HG03558 (cell line): Measurements from ENCODE around the gene GDF7.

Source experiments
- ATAC-seq: cut with Tn5 transposase; IDR thresholded peaks from one replicate; pipeline ENCODE4 v1.9.1; 2021; ENCODE audit warnings: moderate number of reproducible peaks; ENCODE audit not compliant: unreplicated experiment; ENCODE audit errors: extremely low read depth

The GDF7 gene

DNA sequence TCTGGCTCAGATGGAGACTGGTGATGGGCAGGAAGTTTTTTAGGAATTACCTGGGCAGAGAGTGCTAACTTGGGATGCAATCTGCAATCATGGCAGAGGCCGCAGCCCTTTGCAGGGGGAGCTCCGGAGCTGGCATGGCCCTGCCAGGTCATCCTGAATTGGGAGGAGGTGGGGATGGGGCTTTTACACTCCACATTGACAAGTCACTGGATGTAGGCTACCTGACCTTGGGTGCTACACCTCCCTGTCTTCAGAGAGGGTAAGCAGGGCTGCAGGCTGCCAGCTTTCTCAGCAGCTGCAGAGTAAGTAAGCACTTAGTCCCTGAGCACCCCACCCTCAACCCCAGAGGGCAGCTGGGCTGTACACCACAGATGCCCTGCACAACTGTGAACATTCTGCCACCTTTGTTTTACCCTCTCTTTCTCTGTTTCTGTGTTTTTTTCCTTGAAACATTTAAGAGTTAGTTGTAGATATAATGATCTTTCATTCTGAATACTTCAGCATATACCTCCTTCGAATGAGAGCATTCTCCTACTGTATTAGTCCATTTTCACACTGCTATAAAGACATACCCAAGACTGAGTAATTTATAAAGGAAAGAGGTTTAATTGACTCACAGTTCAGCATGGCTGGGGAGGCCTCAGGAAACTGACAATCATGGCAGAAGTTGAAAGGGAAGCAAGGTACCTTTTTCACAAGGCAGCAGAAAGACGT lies 9.3 kb upstream of the GDF7 start:
- ATAC-seq, result no peak

GRCh38 chr2:20660506-20661420 lies 6.2 kb upstream of the GDF7 start:
- ATAC-seq, result no peak

- ATAC-seq, result peak; percentile 58
Measured at GRCh38 chr2:20661421-20662307, 5.3 kb upstream of the GDF7 start.

GRCh38 chr2:20662308-20662937 lies 4.5 kb upstream of the GDF7 start:
- ATAC-seq, result no peak

GRCh38 chr2:20663196-20664070 lies 3.5 kb upstream of the GDF7 start:
- ATAC-seq, result no peak

DNA sequence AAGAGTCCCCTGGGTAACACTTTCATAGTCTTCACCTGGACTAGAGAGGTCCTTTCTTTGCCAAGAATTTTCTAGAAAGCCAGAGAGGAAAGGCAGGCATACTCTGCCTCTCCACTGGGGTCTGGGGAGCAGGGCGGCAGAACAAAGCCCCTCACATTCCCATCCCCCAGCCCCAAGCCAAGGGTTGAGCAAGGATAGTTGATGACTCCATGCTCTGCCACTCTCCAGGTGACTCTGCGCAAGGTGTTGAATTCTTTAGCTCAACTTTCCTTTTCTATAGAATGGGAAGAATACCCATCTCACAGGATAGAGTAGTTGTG lies 2.9 kb upstream of the GDF7 start:
- no peak for ATAC-seq

GRCh38 chr2:20664431-20665242 lies 2.3 kb upstream of the GDF7 start:
- ATAC-seq, result no peak

- no peak for ATAC-seq
Measured at GRCh38 chr2:20665243-20666004, 1.5 kb upstream of the GDF7 start.

GRCh38 chr2:20666005-20666303 lies 990 bp upstream of the GDF7 start:
- ATAC-seq, result no peak

- ATAC-seq, result no peak
Measured at GRCh38 chr2:20667151-20667530, 197 bp downstream of the GDF7 start.

- ATAC-seq, result no peak
Measured at GRCh38 chr2:20667531-20668401, 822 bp downstream of the GDF7 start.

DNA sequence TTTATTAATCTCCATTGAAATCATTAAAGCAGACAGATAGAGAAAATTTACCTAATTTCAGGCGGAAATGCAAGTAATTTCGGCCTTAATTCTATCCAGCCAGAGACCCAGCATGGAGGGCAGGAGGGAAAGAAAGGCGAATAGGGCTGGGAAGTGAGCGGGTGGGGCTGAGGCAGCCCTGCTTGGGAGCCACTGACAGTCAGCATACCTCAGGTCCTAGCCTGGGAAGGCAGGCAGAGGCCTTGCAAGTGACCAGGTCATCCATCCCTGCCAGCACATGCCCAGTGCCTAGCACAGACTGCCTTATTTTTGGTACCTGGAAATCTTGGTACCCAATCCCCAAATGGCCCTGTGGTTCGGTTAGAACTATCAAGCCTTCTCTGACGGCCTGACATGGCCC lies 1.5 kb downstream of the GDF7 start:
- ATAC-seq, result no peak

- ATAC-seq, result no peak
Measured at GRCh38 chr2:20668871-20669475, 2.0 kb downstream of the GDF7 start.

DNA sequence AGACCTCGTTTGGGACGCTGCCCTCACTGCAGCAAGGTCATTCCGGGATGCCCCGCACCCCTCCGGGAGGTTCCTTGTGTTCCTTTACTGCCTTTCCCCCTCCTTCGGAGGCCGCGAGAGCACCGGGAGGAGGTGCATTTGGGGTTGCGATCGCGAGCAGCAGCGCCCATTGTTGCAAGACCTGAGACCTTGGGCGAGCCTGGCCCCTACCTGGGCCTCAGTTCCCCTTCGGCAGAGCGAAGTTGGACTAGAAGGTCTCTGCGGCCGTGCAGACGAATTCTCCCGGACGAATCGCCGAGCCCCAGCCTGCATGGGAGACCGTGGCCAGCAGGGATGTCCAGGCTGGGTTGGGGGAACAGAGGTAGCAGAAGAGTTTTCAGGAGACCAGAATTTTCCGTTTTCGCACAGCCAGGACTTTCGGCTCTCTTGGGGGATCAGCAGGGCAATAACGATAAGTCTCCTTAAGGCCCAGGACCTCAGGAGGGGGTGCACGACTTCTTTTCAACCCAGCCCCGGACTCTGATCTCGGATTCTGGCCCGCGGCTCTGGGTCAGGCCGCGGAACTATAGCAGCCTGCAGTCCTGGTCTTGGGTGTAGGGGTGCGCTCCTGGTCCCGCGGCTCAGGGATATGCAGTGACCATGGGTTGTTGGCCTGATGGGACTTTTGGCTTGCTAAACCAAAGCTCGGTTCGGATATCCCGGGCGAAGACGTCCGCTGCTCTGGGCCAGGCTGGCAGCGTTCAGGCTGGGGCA lies 2.8 kb downstream of the GDF7 start:
- ATAC-seq, result no peak

DNA sequence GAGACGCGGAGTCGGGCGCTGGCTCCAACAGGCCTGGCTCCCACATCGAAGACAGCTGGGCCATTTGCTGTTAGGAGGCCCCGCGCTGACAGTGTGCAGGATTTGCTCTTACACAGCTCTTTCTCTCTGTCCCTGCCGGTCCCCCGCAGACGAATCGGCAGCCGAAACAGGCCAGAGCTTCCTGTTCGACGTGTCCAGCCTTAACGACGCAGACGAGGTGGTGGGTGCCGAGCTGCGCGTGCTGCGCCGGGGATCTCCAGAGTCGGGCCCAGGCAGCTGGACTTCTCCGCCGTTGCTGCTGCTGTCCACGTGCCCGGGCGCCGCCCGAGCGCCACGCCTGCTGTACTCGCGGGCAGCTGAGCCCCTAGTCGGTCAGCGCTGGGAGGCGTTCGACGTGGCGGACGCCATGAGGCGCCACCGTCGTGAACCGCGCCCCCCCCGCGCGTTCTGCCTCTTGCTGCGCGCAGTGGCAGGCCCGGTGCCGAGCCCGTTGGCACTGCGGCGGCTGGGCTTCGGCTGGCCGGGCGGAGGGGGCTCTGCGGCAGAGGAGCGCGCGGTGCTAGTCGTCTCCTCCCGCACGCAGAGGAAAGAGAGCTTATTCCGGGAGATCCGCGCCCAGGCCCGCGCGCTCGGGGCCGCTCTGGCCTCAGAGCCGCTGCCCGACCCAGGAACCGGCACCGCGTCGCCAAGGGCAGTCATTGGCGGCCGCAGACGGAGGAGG lies 3.5 kb downstream of the GDF7 start:
- ATAC-seq, result no peak
